A549 (cell line): ENCODE measurements around the gene RBPJ. TPM values are rescaled to one million over a fixed set of nuclear protein-coding genes. Genes with fewer than 3 reads are reported as not detected.

Experiments
- ATAC-seq, 2 experiments: fragments of 200-7000 bp in 1 of 2; fragments of >200 bp in 1 of 2; cut with Nextera tagmentation in 1 of 2; cut with Tn5 transposase in 1 of 2; 3 replicates each; pipeline versions ENCODE4 v1.8.0 to v1.9.1; 2018 to 2020; ENCODE audit warnings: mild to moderate bottlenecking in 1 of 2, moderate library complexity in 1 of 2
- CTCF ChIA-PET: fragments of 300-600 bp; sonication (Branson Sonifier 250); formaldehyde crosslinking; extraction: SDS; loops from one replicate; lab custom pipeline; 2021; ENCODE audit warnings: antibody characterized with exemption, inconsistent platforms; lab: Yijun Ruan, JAX
- POLR2A ChIA-PET: fragments of 350-600 bp; formaldehyde crosslinking; extraction: SDS; loops from one replicate; lab custom pipeline; 2021; ENCODE audit warnings: antibody characterized with exemption, inconsistent platforms; lab: Yijun Ruan, JAX
- DNase-seq, 2 experiments: peaks; one replicate each; pipeline versions ENCODE4 v3.0.0 to v3.0.0-alpha.2; 2011 to 2016; ENCODE audit warnings: low read depth in 1 of 2, low spot score in 1 of 2
- FAIRE-seq: peaks from 2 replicates; lab custom pipeline; 2011; peaks lifted over from hg19 to GRCh38; lab: Jason Lieb, UNC
- H3K27ac ChIP-seq, 2 experiments: fragments of >200 bp; sonication (Bioruptor Twin); formaldehyde crosslinking; 3 replicates each; pipeline ENCODE4 v1.5.1; 2016 to 2017
- H3K4me1 ChIP-seq: fragments of >200 bp; sonication (Bioruptor Twin); formaldehyde crosslinking; 3 replicates; pipeline ENCODE4 v1.6.1; 2016
- H3K4me2 ChIP-seq: fragments of >200 bp; sonication (Bioruptor Twin); formaldehyde crosslinking; 3 replicates; pipeline ENCODE4 v1.6.1; 2016
- H3K4me3 ChIP-seq: fragments of >200 bp; sonication (Bioruptor Twin); formaldehyde crosslinking; 3 replicates; pipeline ENCODE4 v1.5.1; 2016
- H3K9me3 ChIP-seq: fragments of >200 bp; sonication (Bioruptor Twin); formaldehyde crosslinking; 3 replicates; pipeline ENCODE4 v1.6.1; 2016
- ATOH8 ChIP-seq: fragments of 250-450 bp; sonication (Bioruptor Pico); IDR thresholded peaks from 2 replicates; pipeline ENCODE4 v1.5.0; 2020; ENCODE audit warnings: low read depth, mild to moderate bottlenecking, moderate library complexity
- BCL3 ChIP-seq: fragments of >200 bp; sonication (Bioruptor Twin); formaldehyde crosslinking; IDR thresholded peaks from 3 replicates; pipeline ENCODE4 v1.6.1; 2016
- BHLHE40 ChIP-seq: IDR thresholded peaks from 2 replicates; pipeline ENCODE4 v1.6.1; 2012; ENCODE audit warnings: low read depth, low read length, inconsistent platforms
- EHMT2 ChIP-seq: fragments of 200-600 bp; sonication (generic); IDR thresholded peaks from 2 replicates; pipeline ENCODE4 v1.6.1; 2016; ENCODE audit warnings: antibody characterized with exemption, low read depth, mild to moderate bottlenecking, moderate library complexity
- EP300 ChIP-seq, 2 experiments: fragments of >200 bp; sonication (Bioruptor Twin); formaldehyde crosslinking; IDR thresholded peaks; 2 replicates in 1 of 2; 3 replicates in 1 of 2; pipeline ENCODE4 v1.6.1; 2016 to 2017
- ESRRA ChIP-seq: fragments of 150-350 bp; IDR thresholded peaks from 2 replicates; pipeline ENCODE4 v1.6.1; 2014; ENCODE audit warnings: mild to moderate bottlenecking, low read length, borderline replicate concordance
- FOSB ChIP-seq: fragments of 250-450 bp; sonication (Bioruptor Pico); IDR thresholded peaks from 2 replicates; pipeline ENCODE4 v1.5.0; 2020; ENCODE audit warnings: mild to moderate bottlenecking, moderate library complexity
- FOSL2 ChIP-seq, 2 experiments: fragments of 450-650 bp in 1 of 2; fragments of >200 bp in 1 of 2; sonication (Bioruptor Twin) in 1 of 2; formaldehyde crosslinking; IDR thresholded peaks; 2 replicates each; pipeline versions ENCODE4 v1.5.0 to v1.6.1; 2016 to 2020; ENCODE audit warnings: mild to moderate bottlenecking in 1 of 2, moderate library complexity in 1 of 2
- FOXS1 ChIP-seq: fragments of 250-450 bp; sonication (Bioruptor Pico); IDR thresholded peaks from 2 replicates; pipeline ENCODE4 v1.5.0; 2020; ENCODE audit warnings: mild to moderate bottlenecking, moderate library complexity
- HDAC2 ChIP-seq: fragments of 200-600 bp; sonication (generic); IDR thresholded peaks from 2 replicates; pipeline ENCODE4 v1.6.1; 2016
- HES2 ChIP-seq: fragments of >200 bp; sonication (Bioruptor Twin); formaldehyde crosslinking; IDR thresholded peaks from 2 replicates; pipeline ENCODE4 v1.6.1; 2016
- HEYL ChIP-seq: fragments of 250-450 bp; sonication (Bioruptor Pico); IDR thresholded peaks from 2 replicates; pipeline ENCODE4 v1.8.0; 2021; ENCODE audit warnings: mild to moderate bottlenecking, moderate library complexity
- HOXB13 ChIP-seq: fragments of 250-450 bp; sonication (Bioruptor Pico); IDR thresholded peaks from 2 replicates; pipeline ENCODE4 v1.5.0; 2020; ENCODE audit warnings: low read depth, mild to moderate bottlenecking, moderate library complexity
- JUNB ChIP-seq: fragments of >200 bp; sonication (Bioruptor Twin); formaldehyde crosslinking; IDR thresholded peaks from 2 replicates; pipeline ENCODE4 v1.6.1; 2016
- KDM1A ChIP-seq: fragments of 200-600 bp; sonication (generic); IDR thresholded peaks from 2 replicates; pipeline ENCODE4 v1.6.1; 2016; ENCODE audit warnings: low read depth, mild to moderate bottlenecking
- MAX ChIP-seq: IDR thresholded peaks from 2 replicates; pipeline ENCODE4 v1.6.1; 2012
- MYC ChIP-seq: IDR thresholded peaks from 2 replicates; pipeline ENCODE4 v1.6.1; 2012; ENCODE audit warnings: mild to moderate bottlenecking, inconsistent platforms, low read length, improper control_type of control experiment, borderline replicate concordance
- NFE2L2 ChIP-seq: fragments of 150-350 bp; conservative IDR thresholded peaks from 2 replicates; pipeline ENCODE4 v1.6.1; 2014; ENCODE audit warnings: low read length
- POLR2AphosphoS2 ChIP-seq: conservative IDR thresholded peaks from 2 replicates; pipeline ENCODE4 v1.6.1; 2012; ENCODE audit warnings: low read length, improper control_type of control experiment, inconsistent platforms
- RARB ChIP-seq: fragments of 250-450 bp; sonication (Bioruptor Pico); IDR thresholded peaks from 2 replicates; pipeline ENCODE4 v1.8.0; 2021; ENCODE audit warnings: mild to moderate bottlenecking, moderate library complexity
- RCOR1 ChIP-seq: fragments of 150-350 bp; IDR thresholded peaks from 2 replicates; pipeline ENCODE4 v1.6.1; 2014; ENCODE audit warnings: antibody characterized with exemption, low read length, low read depth
- RFX5 ChIP-seq: fragments of 450-650 bp; IDR thresholded peaks from 2 replicates; pipeline ENCODE4 v1.7.1; 2014; ENCODE audit warnings: antibody characterized with exemption, mild to moderate bottlenecking, moderate library complexity
- RNF2 ChIP-seq: fragments of 200-600 bp; sonication (generic); IDR thresholded peaks from 2 replicates; pipeline ENCODE4 v1.6.1; 2016; ENCODE audit warnings: low read depth, mild to moderate bottlenecking, antibody characterized with exemption, moderate library complexity, borderline replicate concordance
- SMC3 ChIP-seq: fragments of >200 bp; sonication (Bioruptor Twin); formaldehyde crosslinking; IDR thresholded peaks from 3 replicates; pipeline ENCODE4 v1.6.1; 2018; ENCODE audit warnings: inconsistent platforms
- SREBF2 ChIP-seq: fragments of 450-650 bp; IDR thresholded peaks from 2 replicates; pipeline ENCODE4 v1.6.1; 2014; ENCODE audit warnings: mild to moderate bottlenecking, moderate library complexity
- TP53 ChIP-seq: fragments of 250-450 bp; sonication (Bioruptor Pico); IDR thresholded peaks from 2 replicates; pipeline ENCODE4 v1.5.0; 2021; ENCODE audit warnings: mild to moderate bottlenecking, moderate library complexity
- ZC3H11A ChIP-seq: fragments of 450-650 bp; IDR thresholded peaks from 2 replicates; pipeline ENCODE4 v1.6.1; 2014; ENCODE audit warnings: antibody characterized with exemption, mild to moderate bottlenecking
- ZNF302 ChIP-seq: fragments of 250-450 bp; sonication (Bioruptor Pico); IDR thresholded peaks from 2 replicates; pipeline ENCODE4 v1.9.0; 2021; ENCODE audit warnings: inconsistent platforms, mild to moderate bottlenecking, moderate library complexity
- WGBS: methylation state at CpG from one replicate; pipeline ENCODE4 v1.1.6; 2017; ENCODE audit errors: missing lambda C conversion rate; 5-methylcytosine and 5-hydroxymethylcytosine counted together
- polyA plus RNA-seq, 4 experiments: library from polyadenylated mRNA; depleted of rRNA in 3 of 4; stranded (reverse); fragments of >200 nt; fragmentation: RNase III in 1 of 4; extraction: RNeasy Plus Mini Kit Qiagen cat#74134 plus additional on column Dnase treatment in 1 of 4; gene quantifications; 2 replicates in 3 of 4; 3 replicates in 1 of 4; pipeline ENCODE4 v1.2.3, GENCODE V29; 2011 to 2017

The RBPJ gene
- polyA plus RNA-seq, 2 of the 4 experiments (the other 2 are of a cell fraction), result 16.5 to 37.1 TPM

- no peak overlapping the region for H3K4me2 ChIP-seq
- ATAC-seq (no peak), FAIRE-seq (no peak), DNase-seq (no peak)
- no peaks in the 10 kb centered on the region for H3K9me3 ChIP-seq
- H3K27ac ChIP-seq, result no peak overlapping the region
- no peaks in the 10 kb centered on the region for H3K4me1 ChIP-seq
- ChIA-PET CTCF (interaction anchor here (1.1 kb wide), 1 partner anchor 444 kb away, joined by 3 read pairs; no protein-coding TSS in a partner anchor), POLR2A (no interaction called here)
- WGBS, result 92% methylated on average over 2 of the region's 2 CpGs
- no peak overlapping the region for H3K4me3 ChIP-seq
- TF ChIP-seq ATOH8 (CRISPR knock-in tag) (no peak), FOSB (no peak), FOSL2 (IDR thresholded peaks at IDR 0.05) (no peak), FOSL2 (CRISPR knock-in tag; IDR thresholded peaks at IDR 0.05) (no peak), JUNB (no peak), RARB (CRISPR knock-in tag) (no peak), BCL3 (no peak), HDAC2 (no peak), RNF2 (no peak), HOXB13 (no peak), NFE2L2 (no peak), ZNF302 (CRISPR knock-in tag) (no peak), SMC3 (no peak)
Measured at GRCh38 chr4:26431461-26432180, 110.8 kb downstream of the RBPJ start.

- no peaks in the 10 kb centered on the region for H3K9me3 ChIP-seq
- H3K4me2 ChIP-seq, result no peak overlapping the region
- ChIA-PET CTCF (no interaction called here), POLR2A (no interaction called here)
- no peak overlapping the region for H3K4me3 ChIP-seq
- H3K4me1 ChIP-seq, result no peaks in the 10 kb centered on the region
- 78% methylated on average over 5 of the region's 5 CpGs for WGBS
- FAIRE-seq, result no peak
- ATAC-seq, result no peak
- no peak overlapping the region for H3K27ac ChIP-seq
- TF ChIP-seq SREBF2 (no peak), FOXS1 (no peak), HOXB13 (no peak), BHLHE40 (no peak), ZC3H11A (no peak), RNF2 (no peak), POLR2AphosphoS2 (no peak), KDM1A (no peak)
- no peak for DNase-seq
Measured at GRCh38 chr4:26432419-26432818, 111.6 kb downstream of the RBPJ start.

- POLR2A ChIA-PET, result no interaction called here
- FAIRE-seq, result no peak
- 90% methylated on average over 1 of the region's 1 CpG for WGBS
- H3K27ac ChIP-seq, result no peak overlapping the region
- ATAC-seq, result no peak
- DNase-seq, result no peak
- TF ChIP-seq ZNF302 (CRISPR knock-in tag) (no peak), RCOR1 (no peak), RFX5 (no peak), FOSB (no peak), KDM1A (no peak), ATOH8 (CRISPR knock-in tag) (no peak), EP300 (IDR thresholded peaks at IDR 0.05) (no peak), MAX (no peak), SREBF2 (no peak), ZC3H11A (no peak), EHMT2 (no peak), TP53 (CRISPR knock-in tag) (no peak), HES2 (no peak), BHLHE40 (no peak), JUNB (no peak), MYC (no peak), ESRRA (no peak), RARB (CRISPR knock-in tag) (no peak), HEYL (CRISPR knock-in tag) (no peak)
- H3K4me3 ChIP-seq, result no peak overlapping the region
- H3K4me1 ChIP-seq, result no peaks in the 10 kb centered on the region
- H3K9me3 ChIP-seq, result no peaks in the 10 kb centered on the region
- CTCF ChIA-PET, result interaction anchor here (1.1 kb wide), 1 partner anchor 98 kb away, joined by 3 read pairs; no protein-coding TSS in a partner anchor
- H3K4me2 ChIP-seq, result no peak overlapping the region
Measured at GRCh38 chr4:26433556-26433955, 112.7 kb downstream of the RBPJ start.
